ENCODE measurements around the gene GRP.

GRCh38 chr18:59172664-59173249 is 47.2 kb upstream of the GRP start:
- TF ChIP-seq CTCF (IDR thresholded peaks at IDR 0.05 in 2 of 3, conservative IDR thresholded peaks at IDR 0.05 in 1 of 3; ENCODE audit: control insufficient read depth in 2 of 3, extremely low read depth in 1 of 3, insufficient read depth in 1 of 3, low read depth in 3 of 3, low read length in 3 of 3) (no peak), BACH1 (IDR thresholded peaks at IDR 0.05; ENCODE audit: borderline replicate concordance) (no peak), JUNB (IDR thresholded peaks at IDR 0.05) (no peak), RELA (IDR thresholded peaks at IDR 0.05; ENCODE audit: borderline replicate concordance, partially characterized antibody) (no peak), POLR2A (IDR thresholded peaks at IDR 0.05; ENCODE audit: low read depth, low read length) (no peak), TCF7 (IDR thresholded peaks at IDR 0.05; ENCODE audit: borderline replicate concordance) (no peak)
